ENCODE measurements around the gene APP. TPM values are rescaled to one million over a fixed set of nuclear protein-coding genes. Genes with fewer than 3 reads are reported as not detected.

The APP gene
- total and polyA plus RNA-seq, 12 donors = 106 to 434 (median 389) TPM

DNA sequence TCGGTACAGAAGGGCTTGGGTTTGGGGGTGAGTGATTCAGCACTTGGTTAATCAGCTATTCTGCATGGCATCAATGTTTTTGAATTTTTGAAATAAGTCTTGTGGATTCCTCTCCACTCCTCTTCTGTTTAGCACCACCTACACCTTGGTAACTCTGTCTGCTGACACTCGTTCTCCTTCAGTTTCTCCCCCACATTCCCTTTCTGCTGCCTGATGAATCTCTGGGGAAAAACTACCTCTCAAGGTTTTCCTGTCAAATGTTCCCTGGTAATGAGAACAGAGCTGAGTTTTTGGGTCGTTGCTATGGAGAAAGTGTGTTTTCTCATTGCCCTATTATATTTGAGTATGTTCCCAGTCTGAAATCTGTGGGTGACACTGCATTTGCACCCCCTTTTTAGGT is 327.6 kb downstream of the APP start:
- H3K27me3 ChIP-seq = peaks cover 0 to 7% (median 0%) of the 10 kb centered on the region in 7 donors
- TF ChIP-seq, protein P1, sequence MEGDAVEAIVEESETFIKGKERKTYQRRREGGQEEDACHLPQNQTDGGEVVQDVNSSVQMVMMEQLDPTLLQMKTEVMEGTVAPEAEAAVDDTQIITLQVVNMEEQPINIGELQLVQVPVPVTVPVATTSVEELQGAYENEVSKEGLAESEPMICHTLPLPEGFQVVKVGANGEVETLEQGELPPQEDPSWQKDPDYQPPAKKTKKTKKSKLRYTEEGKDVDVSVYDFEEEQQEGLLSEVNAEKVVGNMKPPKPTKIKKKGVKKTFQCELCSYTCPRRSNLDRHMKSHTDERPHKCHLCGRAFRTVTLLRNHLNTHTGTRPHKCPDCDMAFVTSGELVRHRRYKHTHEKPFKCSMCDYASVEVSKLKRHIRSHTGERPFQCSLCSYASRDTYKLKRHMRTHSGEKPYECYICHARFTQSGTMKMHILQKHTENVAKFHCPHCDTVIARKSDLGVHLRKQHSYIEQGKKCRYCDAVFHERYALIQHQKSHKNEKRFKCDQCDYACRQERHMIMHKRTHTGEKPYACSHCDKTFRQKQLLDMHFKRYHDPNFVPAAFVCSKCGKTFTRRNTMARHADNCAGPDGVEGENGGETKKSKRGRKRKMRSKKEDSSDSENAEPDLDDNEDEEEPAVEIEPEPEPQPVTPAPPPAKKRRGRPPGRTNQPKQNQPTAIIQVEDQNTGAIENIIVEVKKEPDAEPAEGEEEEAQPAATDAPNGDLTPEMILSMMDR (IDR thresholded peaks at IDR 0.05) = no peak
- H3K9me3 ChIP-seq = peaks cover 0 to 14% (median 0%) of the 10 kb centered on the region in 11 donors
- no peak for ATAC-seq
- no peak overlapping the region for H3K4me3 ChIP-seq
- intact Hi-C loops (cut with DNase I) = no loop called here
- H3K36me3 ChIP-seq = no peaks in the 10 kb centered on the region
- H3K27ac ChIP-seq = no peak overlapping the region
- DNase-seq = no peak
- H3K4me1 ChIP-seq = no peaks in the 10 kb centered on the region
- 60 to 61% methylated on average over 3 of the region's 3 CpGs for WGBS, 2 donors

DNA sequence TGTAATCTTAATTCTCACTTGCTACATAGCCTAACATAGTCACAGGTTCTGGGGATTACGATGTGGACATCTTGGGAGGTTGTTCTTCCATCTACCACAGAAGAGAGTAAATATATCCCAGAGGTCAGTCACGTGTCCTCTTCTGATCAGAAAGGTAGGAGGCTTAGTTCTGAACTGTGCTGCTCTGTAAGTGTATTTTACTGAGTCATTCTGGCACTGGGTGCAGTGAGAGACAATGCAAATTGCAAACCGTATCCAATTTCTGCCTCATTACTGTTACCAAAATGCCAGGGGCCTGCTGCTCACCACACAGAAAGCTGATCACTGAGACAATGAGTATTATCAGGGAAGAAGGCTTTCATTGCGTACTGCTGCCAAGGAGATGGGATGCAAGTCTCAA is 331.8 kb downstream of the APP start:
- Histone ChIP-seq H3K27me3 (peaks cover 0 to 4% (median 0%) of the 10 kb centered on the region in 7 donors), H3K36me3 (no peaks in the 10 kb centered on the region), H3K27ac (no peak overlapping the region), H3K4me3 (no peak overlapping the region), H3K4me1 (no peaks in the 10 kb centered on the region), H3K9me3 (peaks cover 0 to 21% (median 3%) of the 10 kb centered on the region in 11 donors)
- TF ChIP-seq, protein P1 (IDR thresholded peaks at IDR 0.05) = no peak
- no peak for ATAC-seq
- WGBS, 2 donors = 88 to 93% methylated on average over 4 of the region's 4 CpGs
- no peak for DNase-seq
- intact Hi-C loops (cut with DNase I) = no loop called here

DNA sequence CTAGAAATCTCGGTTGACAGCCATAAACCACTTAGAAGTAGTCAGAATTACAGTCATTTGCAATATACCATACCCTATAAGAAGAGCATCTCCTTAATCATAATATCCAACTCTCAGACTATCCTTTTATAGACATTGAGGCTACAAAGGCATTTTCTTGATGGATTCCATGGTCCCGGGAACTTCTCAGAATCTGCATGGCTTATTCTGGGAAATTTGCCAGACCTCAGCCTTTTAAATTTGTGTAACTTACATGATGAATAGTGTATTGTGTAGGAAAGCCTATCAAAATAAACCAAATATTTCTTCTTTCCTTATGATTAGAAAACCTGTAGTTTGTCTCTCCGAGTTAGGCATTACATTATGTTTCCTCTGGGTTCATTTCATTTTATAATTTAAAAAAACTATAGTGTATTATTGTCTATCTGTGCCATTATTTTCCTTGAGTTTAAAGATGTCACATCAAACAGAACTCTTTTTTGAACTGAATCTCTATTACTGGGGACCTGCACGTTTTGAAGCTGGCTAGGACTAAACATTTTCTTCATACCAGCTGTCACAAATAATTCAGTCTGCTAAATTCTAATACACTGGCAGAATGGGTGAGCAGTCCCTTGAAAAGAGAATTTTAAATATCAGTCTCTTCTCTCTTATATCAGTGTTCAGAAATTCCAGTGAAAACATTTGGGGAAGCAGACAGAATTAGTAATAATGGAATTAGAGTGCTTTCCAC is 332.9 kb downstream of the APP start:
- Histone ChIP-seq H3K36me3 (no peaks in the 10 kb centered on the region), H3K27me3 (peaks cover 0 to 4% (median 0%) of the 10 kb centered on the region in 7 donors), H3K4me1 (no peaks in the 10 kb centered on the region), H3K4me3 (no peak overlapping the region), H3K9me3 (peaks cover 0 to 32% (median 7%) of the 10 kb centered on the region in 11 donors), H3K27ac (no peak overlapping the region)
- TF ChIP-seq, protein P1 (IDR thresholded peaks at IDR 0.05) = no peak
- intact Hi-C loops (cut with DNase I) = no loop called here
- DNase-seq (no peak), ATAC-seq (no peak)
- WGBS, 2 donors = 37 to 42% methylated on average over 4 of the region's 4 CpGs

DNA sequence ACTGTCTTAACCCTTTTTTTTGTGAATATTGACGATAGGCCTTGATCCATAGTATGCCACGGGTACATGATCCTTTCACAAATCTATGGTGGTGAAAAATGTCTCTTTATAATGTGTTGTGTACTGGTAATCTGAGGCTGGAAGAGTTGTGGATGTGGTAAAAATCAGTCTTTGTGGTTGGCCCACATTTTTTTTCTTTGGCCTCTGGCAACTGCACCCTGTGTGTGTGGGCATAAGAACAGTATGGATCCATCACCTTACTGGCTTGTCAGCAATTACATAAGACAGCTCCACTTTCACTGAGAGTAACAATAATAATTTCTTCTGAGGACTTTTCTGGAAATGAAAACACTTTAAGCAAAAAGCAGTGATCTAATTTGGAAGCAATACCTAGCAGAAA is 334.2 kb downstream of the APP start:
- intact Hi-C loops (cut with DNase I) = no loop called here
- Histone ChIP-seq H3K4me1 (no peaks in the 10 kb centered on the region), H3K36me3 (no peaks in the 10 kb centered on the region), H3K27me3 (no peaks in the 10 kb centered on the region), H3K27ac (no peak overlapping the region), H3K4me3 (no peak overlapping the region), H3K9me3 (peaks cover 0 to 36% (median 7%) of the 10 kb centered on the region in 11 donors)
- DNase-seq (no peak), ATAC-seq (no peak)
- TF ChIP-seq, protein P1 (IDR thresholded peaks at IDR 0.05) = no peak
- WGBS, 2 donors = 89 to 94% methylated on average over 2 of the region's 2 CpGs
